ENCODE data around the gene SPEG. TPM values are rescaled to one million over a fixed set of nuclear protein-coding genes. Genes with fewer than 3 reads are reported as not detected.

The SPEG gene
- total RNA-seq, 2 donors from 2014 or later = 30.7 to 53.4 TPM

GRCh38 chr2:219448099-219448775 lies 13.6 kb downstream of the SPEG start:
- no peaks in the 10 kb centered on the region for H3K27me3 ChIP-seq (replicated peaks; ENCODE audit: insufficient read depth)
- TF ChIP-seq POLR2AphosphoS5 (IDR thresholded peaks at IDR 0.05) = no peak
- TF ChIP-seq, protein P1, sequence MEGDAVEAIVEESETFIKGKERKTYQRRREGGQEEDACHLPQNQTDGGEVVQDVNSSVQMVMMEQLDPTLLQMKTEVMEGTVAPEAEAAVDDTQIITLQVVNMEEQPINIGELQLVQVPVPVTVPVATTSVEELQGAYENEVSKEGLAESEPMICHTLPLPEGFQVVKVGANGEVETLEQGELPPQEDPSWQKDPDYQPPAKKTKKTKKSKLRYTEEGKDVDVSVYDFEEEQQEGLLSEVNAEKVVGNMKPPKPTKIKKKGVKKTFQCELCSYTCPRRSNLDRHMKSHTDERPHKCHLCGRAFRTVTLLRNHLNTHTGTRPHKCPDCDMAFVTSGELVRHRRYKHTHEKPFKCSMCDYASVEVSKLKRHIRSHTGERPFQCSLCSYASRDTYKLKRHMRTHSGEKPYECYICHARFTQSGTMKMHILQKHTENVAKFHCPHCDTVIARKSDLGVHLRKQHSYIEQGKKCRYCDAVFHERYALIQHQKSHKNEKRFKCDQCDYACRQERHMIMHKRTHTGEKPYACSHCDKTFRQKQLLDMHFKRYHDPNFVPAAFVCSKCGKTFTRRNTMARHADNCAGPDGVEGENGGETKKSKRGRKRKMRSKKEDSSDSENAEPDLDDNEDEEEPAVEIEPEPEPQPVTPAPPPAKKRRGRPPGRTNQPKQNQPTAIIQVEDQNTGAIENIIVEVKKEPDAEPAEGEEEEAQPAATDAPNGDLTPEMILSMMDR (IDR thresholded peaks at IDR 0.05) = no peak
- no peak for TF ChIP-seq POLR2A (IDR thresholded peaks at IDR 0.05)
- H3K27ac ChIP-seq = peak overlapping the region in 1 of 2 donors; percentile 9
- no peak for DNase-seq (ENCODE audit: low spot score)
- intact Hi-C loops (cut with DNase I) = no loop called here
- no peaks in the 10 kb centered on the region for H3K36me3 ChIP-seq
- peaks cover 2% of the 10 kb centered on the region for H3K4me1 ChIP-seq (replicated peaks)
- no peaks in the 10 kb centered on the region for H3K9me3 ChIP-seq
- no peak overlapping the region for H3K4me3 ChIP-seq
- 81% methylated on average over 79 of the region's 88 CpGs for WGBS

- TF ChIP-seq, protein P1 (IDR thresholded peaks at IDR 0.05) = no peak
- TF ChIP-seq POLR2A (IDR thresholded peaks at IDR 0.05) (no peak), POLR2AphosphoS5 (IDR thresholded peaks at IDR 0.05) (no peak)
- H3K9me3 ChIP-seq = no peaks in the 10 kb centered on the region
- intact Hi-C loops (cut with DNase I) = no loop called here
- H3K27me3 ChIP-seq (replicated peaks; ENCODE audit: insufficient read depth) = no peaks in the 10 kb centered on the region
- H3K4me1 ChIP-seq (replicated peaks) = peaks cover 5% of the 10 kb centered on the region
- no peaks in the 10 kb centered on the region for H3K36me3 ChIP-seq
- no peak overlapping the region for H3K4me3 ChIP-seq
- no peak for DNase-seq (ENCODE audit: low spot score)
- WGBS = 84% methylated on average over 32 of the region's 51 CpGs
- H3K27ac ChIP-seq = peak overlapping the region; percentile 9 to 30
Observed at GRCh38 chr2:219448776-219449341, 14.2 kb downstream of the SPEG start.

GRCh38 chr2:219449609-219450008 lies 15.0 kb downstream of the SPEG start:
- Histone ChIP-seq H3K27ac (no peak overlapping the region), H3K27me3 (replicated peaks; ENCODE audit: insufficient read depth) (no peaks in the 10 kb centered on the region), H3K4me1 (replicated peaks) (peaks cover 5% of the 10 kb centered on the region), H3K9me3 (no peaks in the 10 kb centered on the region), H3K4me3 (no peak overlapping the region), H3K36me3 (no peaks in the 10 kb centered on the region)
- intact Hi-C loops (cut with DNase I) = loop anchor here (5.0 kb wide), 1 partner anchor 42 kb away; no protein-coding TSS in a partner anchor
- TF ChIP-seq, protein P1 (IDR thresholded peaks at IDR 0.05) = no peak
- no peak for TF ChIP-seq POLR2A (IDR thresholded peaks at IDR 0.05)
- TF ChIP-seq POLR2AphosphoS5 (IDR thresholded peaks at IDR 0.05) = no peak
- no peak for DNase-seq (ENCODE audit: low spot score)
- WGBS = 85% methylated on average over 5 of the region's 5 CpGs

GRCh38 chr2:219451661-219452360 lies 17.2 kb downstream of the SPEG start:
- TF ChIP-seq POLR2A (IDR thresholded peaks at IDR 0.05) (no peak), POLR2AphosphoS5 (IDR thresholded peaks at IDR 0.05) (no peak)
- TF ChIP-seq, protein P1 (IDR thresholded peaks at IDR 0.05) = no peak
- Histone ChIP-seq H3K27me3 (replicated peaks; ENCODE audit: insufficient read depth) (no peaks in the 10 kb centered on the region), H3K4me3 (no peak overlapping the region), H3K27ac (peak overlapping the region; percentile 64 to 68), H3K36me3 (no peaks in the 10 kb centered on the region), H3K4me1 (replicated peaks) (peaks cover 5% of the 10 kb centered on the region), H3K9me3 (no peaks in the 10 kb centered on the region)
- WGBS = 70% methylated on average over 15 of the region's 18 CpGs
- DNase-seq (ENCODE audit: low spot score) = no peak
- intact Hi-C loops (cut with DNase I) = loop anchor here (5.0 kb wide), 1 partner anchor 45 kb away; no protein-coding TSS in a partner anchor

All from prostate gland (tissue), 2 donors.